Endometrial microvascular endothelial cells (primary cell): ENCODE measurements around the gene NOP56. TPM values are rescaled to one million over a fixed set of nuclear protein-coding genes. Genes with fewer than 3 reads are reported as not detected.

Experiments
- in situ Hi-C: cut with HindIII; loops from 2 replicates; pipeline ENCODE4 v1.10.0; 2017; ENCODE audit warnings: low sequenced_read_pairs, low pct_unique_long_range_greater_than_20kb; ENCODE audit errors: inconsistent ontology term
- total RNA-seq: library from RNA; depleted of rRNA; stranded (reverse); fragments of >200 nt; gene quantifications from one replicate; pipeline ENCODE4 v1.2.3, GENCODE V29; 2015; ENCODE audit errors: inconsistent ontology term

The NOP56 gene
- total RNA-seq, 1 donor from 2014 or later = 190 TPM

DNA sequence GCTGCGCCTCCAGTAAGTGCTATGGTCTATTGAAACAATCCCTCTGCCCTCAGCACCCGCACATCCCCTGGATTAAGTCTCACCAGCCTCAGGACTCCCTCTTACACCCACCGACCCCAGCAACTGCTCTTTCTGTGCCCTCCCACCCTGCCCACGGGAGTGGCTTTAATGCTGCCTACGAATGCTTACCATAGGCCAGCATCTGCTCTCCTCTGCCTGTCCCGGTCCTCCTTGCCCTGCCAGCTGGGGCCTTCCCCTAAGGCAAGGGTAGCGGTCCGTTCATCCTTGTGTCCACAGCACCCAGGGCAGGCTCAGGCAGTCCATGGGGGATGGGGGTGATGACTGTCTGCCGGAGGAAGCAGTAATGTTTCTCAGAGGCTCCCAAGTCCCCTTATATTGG is 44.2 kb downstream of the NOP56 start:
- in situ Hi-C loops = no loop called here

DNA sequence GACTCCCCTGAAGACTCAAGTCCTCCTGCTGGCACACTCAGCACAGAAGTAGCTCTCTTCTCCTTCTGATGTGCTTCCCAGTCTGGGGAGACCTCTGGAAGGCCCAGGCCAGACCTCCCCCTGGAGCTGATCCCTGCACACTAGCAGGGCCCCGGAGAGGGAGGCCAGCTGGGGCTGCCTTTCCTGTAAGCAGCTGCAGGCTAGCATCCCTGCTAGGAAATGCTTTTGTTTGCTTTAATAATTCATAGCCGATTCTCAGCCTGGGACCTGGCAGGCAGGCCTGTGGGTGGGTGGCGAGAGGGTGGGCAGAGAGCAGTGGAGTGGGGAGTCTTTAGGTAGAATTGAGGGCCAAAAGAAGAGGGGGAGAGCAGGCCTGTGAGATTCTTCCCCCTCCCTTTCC is 45.3 kb downstream of the NOP56 start:
- in situ Hi-C loops = no loop called here

DNA sequence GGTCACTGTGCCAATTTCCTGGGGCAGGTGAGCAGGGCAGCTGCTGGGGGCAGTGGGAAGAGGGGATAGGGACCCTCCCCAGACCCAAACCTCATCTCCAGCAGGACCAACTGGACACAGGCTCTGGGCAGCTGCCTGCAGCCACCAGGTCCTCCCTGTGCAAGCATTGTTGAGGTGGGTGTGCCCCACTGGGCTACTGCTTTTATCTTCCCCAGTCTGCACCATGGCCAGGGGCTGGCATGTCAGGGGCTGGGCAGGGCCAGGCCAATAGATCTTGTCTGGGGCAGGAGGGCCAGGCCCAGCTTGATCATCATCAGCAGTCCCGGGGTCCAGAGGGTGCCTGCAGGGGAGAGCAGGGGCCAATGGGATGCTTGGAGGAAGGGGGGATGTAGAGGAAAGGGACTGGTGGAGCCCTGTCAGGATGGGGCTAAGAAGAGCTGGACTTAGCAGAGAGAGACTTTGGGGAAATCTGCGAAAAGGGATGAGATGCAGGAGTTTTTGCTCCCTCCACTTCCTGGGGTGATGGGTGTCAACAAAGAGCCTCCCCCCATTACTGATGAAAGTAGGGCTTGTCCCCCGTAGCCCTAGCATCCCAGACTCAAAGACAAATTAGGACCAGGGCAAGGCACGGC is 45.9 kb downstream of the NOP56 start:
- in situ Hi-C loops = no loop called here

DNA sequence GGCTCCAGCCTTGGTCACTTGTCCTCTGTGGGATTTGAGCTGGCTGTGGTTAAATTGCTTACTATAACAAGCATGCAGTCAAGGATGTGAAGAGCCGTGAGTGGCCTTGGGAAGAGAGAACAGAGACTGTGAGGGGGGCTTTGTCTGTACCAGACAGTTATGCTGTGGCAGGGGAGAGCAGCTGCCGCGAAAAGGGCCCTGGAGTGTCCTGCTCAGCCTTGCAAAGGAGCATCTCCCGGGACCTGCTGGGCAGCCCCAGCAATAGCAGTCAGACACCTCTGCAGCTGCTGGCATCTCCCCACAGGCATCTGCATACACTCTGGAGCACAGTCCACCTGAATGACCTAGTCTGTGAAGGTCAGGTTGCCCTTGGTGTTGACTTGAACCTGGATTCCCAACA is 46.5 kb downstream of the NOP56 start:
- in situ Hi-C loops = no loop called here

DNA sequence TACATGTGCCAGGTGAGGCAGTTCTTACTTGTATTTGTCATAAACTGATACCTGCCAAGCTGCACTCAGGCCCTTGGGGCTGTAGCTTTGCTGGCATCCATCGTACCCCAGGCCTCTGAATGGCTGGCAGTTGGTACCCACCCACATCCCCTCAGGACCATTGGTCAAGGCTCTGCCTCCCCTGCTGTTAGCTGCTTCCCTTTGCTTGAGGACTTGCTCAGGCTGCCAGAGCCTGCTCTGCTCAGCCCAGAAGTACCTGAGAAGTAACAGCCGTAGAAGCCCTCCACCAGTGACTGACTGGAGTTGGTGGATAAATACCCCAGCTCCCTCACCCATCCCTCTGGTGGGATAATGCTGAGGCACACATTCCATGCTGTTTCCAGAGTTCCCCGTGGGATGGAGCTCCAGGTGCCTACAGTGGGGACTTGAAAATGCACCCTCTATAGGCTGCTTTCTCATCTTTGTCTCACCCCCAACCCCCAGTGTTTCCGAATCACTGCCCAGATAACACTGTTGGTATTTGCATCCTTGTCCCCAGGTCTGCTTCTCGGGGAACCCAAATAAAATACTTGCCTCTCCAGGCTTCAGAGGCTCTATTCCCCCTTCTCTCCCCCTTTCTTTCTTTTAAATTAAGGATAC is 47.5 kb downstream of the NOP56 start:
- in situ Hi-C loops = no loop called here

DNA sequence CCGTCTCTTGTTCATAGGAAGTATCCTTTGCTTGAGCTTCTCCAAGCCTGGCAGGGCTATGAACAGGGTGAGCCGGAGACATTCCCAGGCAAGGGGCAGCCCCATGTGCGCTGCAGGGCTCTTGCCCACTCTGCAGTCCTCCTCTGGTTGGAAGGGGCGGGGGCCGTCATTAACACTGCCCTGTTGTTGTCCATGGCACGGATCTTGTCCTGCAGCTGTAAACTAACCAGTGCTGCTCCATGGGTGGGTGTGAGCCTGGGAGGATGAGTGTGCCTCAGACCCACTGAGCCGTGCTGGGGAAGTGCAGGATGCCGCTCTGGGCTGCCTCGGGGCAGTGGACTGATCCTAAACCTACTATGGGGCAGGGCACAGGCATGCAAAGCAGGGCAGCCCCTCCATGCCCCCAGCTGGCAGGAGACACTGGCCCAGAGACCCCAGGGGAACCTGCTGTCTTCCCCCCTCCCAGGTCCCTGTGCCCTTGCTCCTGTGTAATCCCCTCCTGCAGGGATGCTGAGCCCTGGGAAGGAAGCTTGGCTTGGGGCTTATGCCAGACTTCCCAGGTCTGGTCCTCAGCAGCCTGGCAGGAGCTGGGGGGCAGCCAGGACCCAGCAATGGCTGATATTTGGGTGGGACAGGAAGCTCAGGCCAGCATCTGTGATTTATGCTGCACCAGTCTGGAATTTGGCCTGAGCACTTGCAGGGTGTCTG is 48.6 kb downstream of the NOP56 start:
- in situ Hi-C loops = no loop called here

DNA sequence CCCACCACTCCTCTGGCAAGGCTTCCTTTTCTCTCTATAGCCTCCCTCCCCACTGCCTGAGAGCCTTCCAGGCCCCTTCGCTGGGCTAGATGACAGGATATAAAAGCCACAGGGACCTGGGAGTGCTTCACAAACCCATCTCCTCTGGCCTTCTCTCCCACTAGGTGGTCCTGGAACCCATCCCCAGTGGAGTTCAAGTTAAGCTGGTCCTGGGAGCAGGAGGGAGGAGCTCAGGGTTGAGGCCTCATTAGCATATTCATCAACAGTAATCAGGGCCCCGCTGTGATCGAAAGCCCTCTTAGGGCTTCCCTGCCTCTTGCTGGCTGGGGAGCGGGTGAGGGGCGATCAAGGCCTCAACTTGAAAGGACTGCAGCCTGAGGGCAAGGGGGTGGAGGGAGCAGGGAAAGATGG is 49.2 kb downstream of the NOP56 start:
- in situ Hi-C loops = no loop called here

DNA sequence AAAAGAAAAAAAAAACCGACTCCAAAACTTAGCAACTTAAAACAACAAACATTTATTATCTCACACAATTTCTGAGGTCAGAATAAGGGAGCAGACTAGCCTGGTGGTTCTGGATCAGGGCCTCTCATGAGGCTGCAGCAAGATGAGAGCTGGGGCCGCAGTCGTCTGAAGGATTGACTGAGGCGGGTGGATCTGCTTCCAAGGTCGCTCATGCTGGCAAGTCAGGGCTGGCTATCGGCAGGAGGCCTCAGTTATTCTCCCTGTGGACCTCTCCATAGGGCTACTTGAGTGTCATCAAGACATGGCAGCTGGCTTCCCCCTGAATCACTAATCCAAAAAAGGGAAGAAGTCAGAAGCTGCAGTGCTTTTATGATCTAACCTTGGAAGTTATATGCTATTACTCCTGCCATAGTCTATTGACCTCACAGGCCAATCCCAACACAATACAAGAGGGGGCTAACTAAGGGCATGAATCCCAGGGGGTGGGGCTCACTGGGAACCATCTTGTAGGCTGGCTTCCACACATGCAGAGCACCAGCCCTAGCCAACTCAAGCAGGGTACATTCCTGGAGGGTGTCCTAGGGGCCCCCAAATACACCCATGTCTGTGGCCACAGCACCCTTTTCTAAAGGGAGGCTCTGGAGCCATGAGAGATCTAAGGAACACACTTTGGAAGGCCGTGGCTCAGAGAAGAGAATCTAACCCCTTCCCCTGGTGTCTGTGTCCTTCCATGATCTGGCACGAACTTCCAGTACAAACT is 51.5 kb downstream of the NOP56 start:
- in situ Hi-C loops = no loop called here

DNA sequence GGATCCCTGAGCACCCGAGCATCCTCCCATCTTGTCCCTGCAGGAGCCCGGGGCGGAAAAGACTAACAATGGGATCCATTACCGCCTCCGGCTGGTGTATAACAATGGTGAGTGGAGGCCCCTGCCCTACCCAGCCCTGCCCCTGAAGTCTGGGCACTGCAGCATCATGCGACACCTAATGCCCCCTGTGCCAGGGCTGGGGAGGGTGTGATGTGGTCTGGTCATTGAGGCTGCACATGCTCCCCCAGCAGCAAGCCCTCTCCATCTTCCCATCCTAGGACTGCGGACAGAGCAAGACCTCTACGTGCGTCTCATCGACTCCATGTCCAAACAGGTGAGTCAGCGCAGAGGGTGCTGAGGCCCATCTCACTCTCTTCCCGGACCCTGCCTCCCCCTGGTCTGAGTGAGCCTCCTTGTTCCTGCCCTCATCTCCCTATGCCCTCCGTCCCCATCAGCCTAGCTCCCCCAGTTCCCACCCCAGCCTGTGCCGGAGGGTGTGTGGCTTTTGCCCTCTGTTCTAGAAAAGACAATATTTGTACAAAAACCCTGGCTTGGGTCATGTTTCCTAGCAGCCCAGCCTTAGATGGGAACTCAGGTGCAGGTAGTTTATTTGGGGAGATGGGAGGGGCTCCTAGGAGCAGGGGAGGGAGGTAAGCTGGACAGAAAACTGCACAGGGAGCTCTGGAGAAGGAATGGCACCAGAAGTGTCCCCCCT is 53.7 kb downstream of the NOP56 start:
- in situ Hi-C loops = no loop called here

DNA sequence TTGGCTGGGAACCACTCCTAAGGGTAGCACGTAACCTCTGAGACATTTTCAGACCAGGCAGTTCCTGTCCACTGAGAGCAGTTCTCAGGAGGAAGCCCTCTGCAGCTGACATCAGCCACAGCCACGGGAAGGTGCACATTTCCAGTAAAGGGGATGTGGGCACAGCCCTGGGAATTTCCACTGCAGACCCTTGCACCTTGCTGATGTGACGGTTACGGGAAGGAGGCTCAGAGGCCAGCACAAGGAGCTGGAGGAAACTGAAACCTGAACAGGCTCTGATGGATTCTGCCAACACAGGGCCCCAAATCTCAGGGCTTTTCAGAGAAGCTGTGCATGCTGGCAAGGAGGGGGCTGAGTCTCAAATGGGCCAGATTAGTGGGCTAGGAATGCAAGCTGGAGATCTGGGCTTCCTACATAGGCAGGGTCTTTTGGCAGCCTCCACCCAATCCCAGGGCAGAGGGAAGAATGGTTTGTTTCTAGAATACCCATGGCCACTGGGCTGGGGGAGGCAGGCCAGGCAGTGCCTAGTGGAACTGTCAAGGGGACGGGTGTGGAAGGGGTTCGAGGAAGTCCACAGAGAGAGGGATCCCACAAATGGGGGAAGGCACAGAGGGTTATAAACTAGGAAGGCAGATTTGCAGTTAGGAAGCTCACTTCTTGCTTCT is 54.4 kb downstream of the NOP56 start:
- in situ Hi-C loops = no loop called here

DNA sequence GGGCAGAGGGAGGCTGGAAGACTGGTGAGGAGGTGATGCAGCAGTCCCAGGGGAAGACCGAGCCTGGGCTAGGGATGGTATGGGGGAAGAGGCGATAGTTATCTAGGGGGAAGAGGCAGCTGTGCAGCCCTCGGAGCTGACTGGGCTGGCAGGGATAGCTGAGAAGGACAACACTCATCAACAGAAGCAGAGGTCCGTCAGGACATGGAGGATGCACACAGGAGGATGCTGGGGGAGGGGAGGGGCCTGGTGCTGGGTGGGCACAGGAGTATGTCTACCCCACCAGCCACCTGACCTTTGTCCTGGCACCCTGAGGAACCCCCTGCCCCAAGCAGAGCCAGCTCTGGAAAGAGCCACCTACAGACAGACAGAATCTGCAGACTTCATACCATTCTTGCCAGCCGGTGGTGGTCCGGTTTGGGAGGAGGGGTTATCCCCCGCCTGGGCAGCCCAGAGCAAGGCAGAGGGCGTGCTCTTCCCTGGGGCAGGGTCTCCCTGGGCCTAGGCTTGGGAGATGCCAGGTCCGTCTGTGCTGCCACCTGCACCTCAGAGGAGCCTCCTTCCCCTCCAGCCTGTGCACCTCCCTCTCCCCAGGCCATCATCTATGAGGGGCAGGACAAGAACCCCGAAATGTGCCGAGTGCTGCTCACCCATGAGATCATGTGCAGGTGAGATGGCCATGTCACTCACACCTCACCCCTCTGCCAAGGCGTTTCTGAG is 55.1 kb downstream of the NOP56 start:
- in situ Hi-C loops = no loop called here

Other genes starting within 250 kb of the NOP56 start
- gene SNRPB, start 181.8 kb upstream of the NOP56 start, total RNA-seq = 653 TPM
- 5.5 TPM for gene ZNF343, start 143.7 kb upstream of the NOP56 start, total RNA-seq
- not detected for gene TMC2, start 116.1 kb upstream of the NOP56 start, total RNA-seq
- gene IDH3B, start 11.6 kb downstream of the NOP56 start, total RNA-seq = 108 TPM
- gene EBF4, start 40.1 kb downstream of the NOP56 start, total RNA-seq = 0.37 TPM
- gene CPXM1, start 148.0 kb downstream of the NOP56 start, total RNA-seq = 0.93 TPM
- gene C20orf141, start 162.4 kb downstream of the NOP56 start, total RNA-seq = not detected
- not detected for gene TMEM239, start 163.7 kb downstream of the NOP56 start, total RNA-seq
- 13.0 TPM for gene PCED1A, start 188.0 kb downstream of the NOP56 start, total RNA-seq
- 46.1 TPM for gene VPS16, start 188.1 kb downstream of the NOP56 start, total RNA-seq
- gene PTPRA, start 220.8 kb downstream of the NOP56 start, total RNA-seq = 53.5 TPM